H9 (cell line): ENCODE results near the gene ERMP1. TPM values are rescaled to one million over a fixed set of nuclear protein-coding genes. Genes with fewer than 3 reads are reported as not detected.

Source experiments
- DNase-seq: peaks from one replicate; pipeline ENCODE4 v3.0.0-alpha.2; 2017
- H2AFZ ChIP-seq: one replicate; pipeline ENCODE4 v1.6.1; 2013; ENCODE audit warnings: mild to moderate bottlenecking, low read length, control low read depth, moderate library complexity
- H2AK5ac ChIP-seq: 2 replicates; pipeline ENCODE4 v1.6.1; 2013; ENCODE audit warnings: low read length, control low read depth, mixed read lengths; ENCODE audit not compliant: insufficient read length
- H2BK120ac ChIP-seq: one replicate; pipeline ENCODE4 v1.6.1; 2013; ENCODE audit warnings: low read depth, mild to moderate bottlenecking, low read length, control low read depth, inconsistent platforms; ENCODE audit not compliant: poor library complexity, severe bottlenecking
- H2BK12ac ChIP-seq: 2 replicates; pipeline ENCODE4 v1.6.1; 2013; ENCODE audit warnings: low read length, control low read depth, mixed read lengths, low read depth; ENCODE audit not compliant: insufficient read length
- H2BK15ac ChIP-seq: 2 replicates; pipeline ENCODE4 v1.6.1; 2013; ENCODE audit warnings: low read depth, low read length, control low read depth
- H2BK20ac ChIP-seq: one replicate; pipeline ENCODE4 v1.6.1; 2013; ENCODE audit warnings: low read depth, mild to moderate bottlenecking, low read length, control low read depth, inconsistent platforms; ENCODE audit not compliant: poor library complexity, severe bottlenecking
- H2BK5ac ChIP-seq: 2 replicates; pipeline ENCODE4 v1.6.1; 2013; ENCODE audit warnings: low read length, control low read depth, mixed read lengths; ENCODE audit not compliant: insufficient read length
- H3K14ac ChIP-seq: 2 replicates; pipeline ENCODE4 v1.6.1; 2013; ENCODE audit warnings: low read length, control low read depth; ENCODE audit not compliant: insufficient read depth
- H3K18ac ChIP-seq: 2 replicates; pipeline ENCODE4 v1.6.1; 2013; ENCODE audit warnings: low read depth, mild to moderate bottlenecking, mixed read lengths, low read length, control low read depth; ENCODE audit not compliant: insufficient read length
- H3K23ac ChIP-seq: 2 replicates; pipeline ENCODE4 v1.6.1; 2013; ENCODE audit warnings: low read length, control low read depth, mixed read lengths, low read depth; ENCODE audit not compliant: insufficient read length
- H3K23me2 ChIP-seq: 2 replicates; pipeline ENCODE4 v1.6.1; 2013; ENCODE audit warnings: low read depth, mild to moderate bottlenecking, mixed read lengths, low read length, control low read depth; ENCODE audit not compliant: insufficient read length, poor library complexity, severe bottlenecking
- H3K27ac ChIP-seq: 2 replicates; pipeline ENCODE4 v1.5.1; 2013; ENCODE audit warnings: low read length, control low read depth, mixed read lengths, low read depth; ENCODE audit not compliant: insufficient read length
- H3K27me3 ChIP-seq: 2 replicates; pipeline ENCODE4 v1.6.1; 2013; ENCODE audit warnings: low read length, control low read depth, inconsistent platforms; ENCODE audit not compliant: insufficient read depth
- H3K4ac ChIP-seq: 2 replicates; pipeline ENCODE4 v1.6.1; 2013; ENCODE audit warnings: low read depth, mild to moderate bottlenecking, control low read depth, inconsistent platforms, low read length, moderate library complexity
- H3K4me1 ChIP-seq: 2 replicates; pipeline ENCODE4 v1.6.1; 2013; ENCODE audit warnings: low read length, control low read depth, inconsistent platforms; ENCODE audit not compliant: insufficient read depth
- H3K4me2 ChIP-seq: 2 replicates; pipeline ENCODE4 v1.6.1; 2013; ENCODE audit warnings: low read length, control low read depth, mixed read lengths; ENCODE audit not compliant: insufficient read length, insufficient read depth
- H3K56ac ChIP-seq: 2 replicates; pipeline ENCODE4 v1.6.1; 2013; ENCODE audit warnings: low read depth, mild to moderate bottlenecking, mixed read lengths, low read length, control low read depth; ENCODE audit not compliant: insufficient read length
- H3K79me1 ChIP-seq: 2 replicates; pipeline ENCODE4 v1.6.1; 2013; ENCODE audit warnings: low read depth, mild to moderate bottlenecking, moderate library complexity, low read length, control low read depth, inconsistent platforms; ENCODE audit not compliant: insufficient read depth, poor library complexity, severe bottlenecking
- H3K79me2 ChIP-seq: 2 replicates; pipeline ENCODE4 v1.6.1; 2013; ENCODE audit warnings: low read length, control low read depth, inconsistent platforms; ENCODE audit not compliant: insufficient read depth
- H3K9ac ChIP-seq: 2 replicates; pipeline ENCODE4 v1.6.1; 2013; ENCODE audit warnings: low read length, control low read depth, mixed read lengths; ENCODE audit not compliant: insufficient read length; ENCODE audit errors: extremely low read depth
- H3K9me3 ChIP-seq: one replicate; pipeline ENCODE4 v1.6.1; 2013; ENCODE audit warnings: low read depth, low read length, inconsistent platforms; ENCODE audit not compliant: control insufficient read depth
- H3T11ph ChIP-seq: one replicate; pipeline ENCODE4 v1.6.1; 2013; ENCODE audit warnings: mild to moderate bottlenecking, low read length, control low read depth, inconsistent platforms
- H4K20me1 ChIP-seq: one replicate; pipeline ENCODE4 v1.6.1; 2013; ENCODE audit not compliant: control insufficient read depth, insufficient read length, insufficient read depth
- H4K5ac ChIP-seq: 2 replicates; pipeline ENCODE4 v1.6.1; 2013; ENCODE audit warnings: low read depth, mild to moderate bottlenecking, mixed read lengths, low read length, control low read depth; ENCODE audit not compliant: insufficient read length
- H4K8ac ChIP-seq: replicated peaks from 2 replicates; pipeline ENCODE4 v1.6.1; 2013; ENCODE audit warnings: low read length, control low read depth, mixed read lengths, low read depth; ENCODE audit not compliant: insufficient read length
- H4K91ac ChIP-seq: 2 replicates; pipeline ENCODE4 v1.6.1; 2013; ENCODE audit warnings: low read depth, mild to moderate bottlenecking, moderate library complexity, mixed read lengths, low read length, control low read depth; ENCODE audit not compliant: insufficient read length
- H3K27ac Mint-ChIP-seq, 3 experiments: 2 replicates in 2 of 3; 3 replicates in 1 of 3; pipeline ENCODE4 v1.8.0; 2020 to 2021; ENCODE audit warnings: mixed read lengths in 3 of 3, mild to moderate bottlenecking in 1 of 3, moderate library complexity in 1 of 3
- H3K27me3 Mint-ChIP-seq: 2 replicates; pipeline ENCODE4 v1.8.0; 2021; ENCODE audit warnings: low read depth, mild to moderate bottlenecking, moderate library complexity, mixed read lengths
- H3K36me3 Mint-ChIP-seq, 3 experiments: 2 replicates in 2 of 3; 3 replicates in 1 of 3; pipeline ENCODE4 v1.8.0; 2020 to 2021; ENCODE audit warnings: low read depth in 3 of 3, mixed read lengths in 3 of 3; ENCODE audit not compliant: insufficient read depth in 1 of 3
- H3K4me1 Mint-ChIP-seq, 2 experiments: 2 replicates each; pipeline ENCODE4 v1.8.0; 2020; ENCODE audit warnings: mixed read lengths in 2 of 2
- H3K4me3 Mint-ChIP-seq, 2 experiments: 2 replicates in 1 of 2; 3 replicates in 1 of 2; pipeline ENCODE4 v1.8.0; 2020 to 2021; ENCODE audit warnings: mild to moderate bottlenecking in 2 of 2, mixed read lengths in 2 of 2, moderate library complexity in 1 of 2
- H3K9me3 Mint-ChIP-seq, 2 experiments: 2 replicates in 1 of 2; 3 replicates in 1 of 2; pipeline ENCODE4 v1.8.0; 2020; ENCODE audit warnings: mild to moderate bottlenecking in 2 of 2, mixed read lengths in 2 of 2, moderate library complexity in 1 of 2
- WGBS: extraction: QIAGEN DNeasy Blood & Tissue Kit; methylation state at CpG from one replicate; pipeline ENCODE4 v1.1.7; 2013; ENCODE audit warnings: missing lambda C conversion rate, low lambda C conversion rate, mixed read lengths; ENCODE audit not compliant: insufficient read length; ENCODE audit errors: extremely low coverage; 5-methylcytosine and 5-hydroxymethylcytosine counted together
- total RNA-seq: library from RNA; stranded (reverse); gene quantifications from 2 replicates; pipeline ENCODE4 v1.2.1, GENCODE V29; 2021
- TF ChIP-seq, protein P1 (sequence below): fragments of 200-600 bp; sonication (generic); conservative IDR thresholded peaks from 3 replicates; pipeline ENCODE4 v1.8.0; 2021; ENCODE audit warnings: antibody characterized with exemption, mild to moderate bottlenecking

ERMP1 gene
- total RNA-seq, 1 experiment from 2014 or later: 20.2 TPM

DNA sequence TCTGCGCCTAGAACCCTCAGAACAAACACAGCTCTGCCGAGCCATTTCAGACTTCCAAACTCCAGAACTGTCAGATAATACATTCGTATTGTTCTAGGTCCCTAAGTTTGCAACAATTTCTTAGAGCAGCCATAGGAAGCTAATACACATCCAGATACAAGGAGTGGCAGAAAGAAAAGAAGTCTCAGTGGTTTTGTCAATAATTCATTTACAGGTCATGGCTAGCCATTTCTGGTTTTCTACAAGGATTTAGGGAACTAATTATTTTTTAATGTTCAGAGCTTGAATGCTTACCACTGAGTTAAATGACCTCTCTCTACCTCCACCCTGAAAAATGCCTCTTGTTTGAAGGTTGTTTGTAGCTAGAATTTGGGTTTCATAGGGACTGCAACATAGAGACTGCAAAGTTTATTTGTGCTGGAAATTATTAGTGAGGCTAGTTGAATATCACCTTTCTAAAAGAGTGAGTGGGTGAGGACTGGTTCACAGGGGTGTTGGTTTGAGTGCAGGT, 15.5 kb upstream of the ERMP1 start:
- H3K18ac ChIP-seq: no peak overlapping the region
- H3K79me1 ChIP-seq: no peaks in the 10 kb centered on the region
- no peaks in the 10 kb centered on the region for H3K9me3 ChIP-seq
- no peak overlapping the region for H3K27ac ChIP-seq
- H3K14ac ChIP-seq: no peak overlapping the region
- H3K36me3 Mint-ChIP-seq: no peaks in the 10 kb centered on the region; a peak in 1 of 7 replicates
- H3K4me3 Mint-ChIP-seq: no peak overlapping the region
- H3K4me1 Mint-ChIP-seq: peaks cover 6 to 7% of the 10 kb centered on the region in 2 experiments; a peak in 3 of 4 replicates
- no peak overlapping the region for H2AK5ac ChIP-seq
- no peak overlapping the region for H2AFZ ChIP-seq
- H3K23me2 ChIP-seq: no peaks in the 10 kb centered on the region
- no peaks in the 10 kb centered on the region for H4K20me1 ChIP-seq
- no peaks in the 10 kb centered on the region for H3K27me3 ChIP-seq
- H2BK15ac ChIP-seq: no peak overlapping the region
- no CpG with 5 or more reads among the region's 3 CpGs for WGBS
- no peak overlapping the region for H2BK20ac ChIP-seq
- H2BK120ac ChIP-seq: no peak overlapping the region
- H3K4ac ChIP-seq: no peak overlapping the region
- no peak overlapping the region for H3K4me2 ChIP-seq
- H4K91ac ChIP-seq: no peak overlapping the region
- no peak overlapping the region for H4K8ac ChIP-seq
- H2BK5ac ChIP-seq: no peak overlapping the region
- no peak overlapping the region for H3K9ac ChIP-seq
- H3K27ac Mint-ChIP-seq: no peak overlapping the region
- TF ChIP-seq, protein P1, sequence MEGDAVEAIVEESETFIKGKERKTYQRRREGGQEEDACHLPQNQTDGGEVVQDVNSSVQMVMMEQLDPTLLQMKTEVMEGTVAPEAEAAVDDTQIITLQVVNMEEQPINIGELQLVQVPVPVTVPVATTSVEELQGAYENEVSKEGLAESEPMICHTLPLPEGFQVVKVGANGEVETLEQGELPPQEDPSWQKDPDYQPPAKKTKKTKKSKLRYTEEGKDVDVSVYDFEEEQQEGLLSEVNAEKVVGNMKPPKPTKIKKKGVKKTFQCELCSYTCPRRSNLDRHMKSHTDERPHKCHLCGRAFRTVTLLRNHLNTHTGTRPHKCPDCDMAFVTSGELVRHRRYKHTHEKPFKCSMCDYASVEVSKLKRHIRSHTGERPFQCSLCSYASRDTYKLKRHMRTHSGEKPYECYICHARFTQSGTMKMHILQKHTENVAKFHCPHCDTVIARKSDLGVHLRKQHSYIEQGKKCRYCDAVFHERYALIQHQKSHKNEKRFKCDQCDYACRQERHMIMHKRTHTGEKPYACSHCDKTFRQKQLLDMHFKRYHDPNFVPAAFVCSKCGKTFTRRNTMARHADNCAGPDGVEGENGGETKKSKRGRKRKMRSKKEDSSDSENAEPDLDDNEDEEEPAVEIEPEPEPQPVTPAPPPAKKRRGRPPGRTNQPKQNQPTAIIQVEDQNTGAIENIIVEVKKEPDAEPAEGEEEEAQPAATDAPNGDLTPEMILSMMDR: no peak
- H3K56ac ChIP-seq: no peak overlapping the region
- H4K5ac ChIP-seq: no peak overlapping the region
- no peaks in the 10 kb centered on the region; the same call in 1 of the 2 replicates for H3K27me3 Mint-ChIP-seq
- no peaks in the 10 kb centered on the region for H3K9me3 Mint-ChIP-seq
- no peak overlapping the region for H3K23ac ChIP-seq
- 0 out of 2 replicates have a peak, but pooled peaks cover 2% of the 10 kb centered on the region for H3K4me1 ChIP-seq
- no peak for DNase-seq
- H2BK12ac ChIP-seq: no peak overlapping the region
- H3T11ph ChIP-seq: no peak overlapping the region
- no peaks in the 10 kb centered on the region for H3K79me2 ChIP-seq
